Retinal pigment epithelial cell (primary cell): ENCODE measurements around the gene CHCHD10.

Source experiments
- DNase-seq: peaks from one replicate; pipeline ENCODE4 v3.0.0-alpha.2; 2010; ENCODE audit warnings: low read depth
- H3K4me3 ChIP-seq: 2 replicates; pipeline ENCODE4 v1.5.1; 2011; ENCODE audit warnings: mild to moderate bottlenecking, low read length, control low read depth, moderate library complexity
- TF ChIP-seq, protein P1 (sequence below): conservative IDR thresholded peaks from 2 replicates; pipeline ENCODE4 v1.5.1; 2011; ENCODE audit warnings: low read depth, low read length, control low read depth, inconsistent platforms

Gene CHCHD10

DNA sequence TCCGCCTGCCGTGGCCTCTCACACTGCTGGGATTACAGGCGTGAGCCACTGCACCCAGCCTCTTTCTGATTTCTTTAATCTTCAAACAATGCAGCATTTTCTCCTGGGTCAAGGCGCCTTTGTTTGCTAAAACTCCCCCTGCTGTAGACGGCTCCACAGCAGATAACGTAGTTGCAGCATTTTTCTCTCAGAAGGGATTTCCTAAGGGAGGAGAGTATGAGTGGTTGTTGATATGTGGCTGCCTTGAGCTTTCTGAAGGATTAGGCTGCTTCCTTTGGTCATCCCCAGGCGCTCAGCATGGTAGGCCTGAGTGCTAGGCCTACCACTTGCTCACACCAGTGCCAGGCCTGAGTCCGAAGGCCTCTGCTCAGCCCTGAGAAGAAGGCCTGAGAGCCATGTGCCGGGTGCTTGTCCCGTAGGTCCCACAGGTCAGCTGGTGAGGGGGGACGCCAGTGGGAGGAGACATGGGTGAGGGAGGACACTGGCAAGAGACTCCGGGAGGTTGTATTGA, 37.1 kb upstream of the CHCHD10 start:
- TF ChIP-seq, protein P1, sequence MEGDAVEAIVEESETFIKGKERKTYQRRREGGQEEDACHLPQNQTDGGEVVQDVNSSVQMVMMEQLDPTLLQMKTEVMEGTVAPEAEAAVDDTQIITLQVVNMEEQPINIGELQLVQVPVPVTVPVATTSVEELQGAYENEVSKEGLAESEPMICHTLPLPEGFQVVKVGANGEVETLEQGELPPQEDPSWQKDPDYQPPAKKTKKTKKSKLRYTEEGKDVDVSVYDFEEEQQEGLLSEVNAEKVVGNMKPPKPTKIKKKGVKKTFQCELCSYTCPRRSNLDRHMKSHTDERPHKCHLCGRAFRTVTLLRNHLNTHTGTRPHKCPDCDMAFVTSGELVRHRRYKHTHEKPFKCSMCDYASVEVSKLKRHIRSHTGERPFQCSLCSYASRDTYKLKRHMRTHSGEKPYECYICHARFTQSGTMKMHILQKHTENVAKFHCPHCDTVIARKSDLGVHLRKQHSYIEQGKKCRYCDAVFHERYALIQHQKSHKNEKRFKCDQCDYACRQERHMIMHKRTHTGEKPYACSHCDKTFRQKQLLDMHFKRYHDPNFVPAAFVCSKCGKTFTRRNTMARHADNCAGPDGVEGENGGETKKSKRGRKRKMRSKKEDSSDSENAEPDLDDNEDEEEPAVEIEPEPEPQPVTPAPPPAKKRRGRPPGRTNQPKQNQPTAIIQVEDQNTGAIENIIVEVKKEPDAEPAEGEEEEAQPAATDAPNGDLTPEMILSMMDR, result peak; percentile 43
- peak; percentile 61 for DNase-seq
- no peak overlapping the region for H3K4me3 ChIP-seq

DNA sequence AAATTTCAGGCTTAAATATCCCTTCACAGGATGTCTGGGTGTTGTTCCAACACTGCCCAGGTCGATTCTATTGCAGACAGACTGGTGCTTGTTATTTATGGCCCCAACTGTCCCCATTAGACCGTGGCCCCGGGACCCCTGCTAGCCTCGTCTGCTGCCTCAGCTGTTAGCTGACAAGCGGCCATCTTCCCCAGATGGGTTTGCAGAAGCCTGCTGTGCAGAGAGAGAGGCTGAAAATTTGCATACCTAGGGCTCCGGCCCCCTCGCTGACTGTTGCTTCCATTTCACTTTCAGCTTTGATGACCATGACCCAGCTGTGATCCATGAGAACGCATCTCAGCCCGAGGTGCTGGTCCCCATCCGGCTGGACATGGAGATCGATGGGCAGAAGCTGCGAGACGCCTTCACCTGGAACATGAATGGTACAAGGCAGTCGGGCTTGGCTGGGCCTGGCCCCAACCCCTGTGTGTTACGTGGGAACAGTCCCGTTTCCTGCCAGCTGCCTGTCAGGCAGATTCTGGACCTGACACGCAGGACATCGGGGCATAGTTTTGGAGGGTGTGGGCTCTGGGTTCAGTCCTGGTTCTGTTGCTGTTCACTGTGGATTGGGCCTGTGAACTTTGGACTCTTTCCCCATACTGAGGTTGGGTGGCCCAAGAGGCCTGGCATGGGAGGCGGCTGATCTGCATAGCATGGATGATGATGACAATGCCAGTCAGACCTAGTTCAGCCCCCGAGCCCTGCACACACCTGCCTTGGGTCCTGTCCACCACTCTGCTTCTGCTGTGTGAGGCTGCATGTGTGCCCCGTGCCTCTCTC, 35.4 kb upstream of the CHCHD10 start:
- no peak for DNase-seq
- H3K4me3 ChIP-seq, result no peak overlapping the region
- TF ChIP-seq, protein P1, result no peak

DNA sequence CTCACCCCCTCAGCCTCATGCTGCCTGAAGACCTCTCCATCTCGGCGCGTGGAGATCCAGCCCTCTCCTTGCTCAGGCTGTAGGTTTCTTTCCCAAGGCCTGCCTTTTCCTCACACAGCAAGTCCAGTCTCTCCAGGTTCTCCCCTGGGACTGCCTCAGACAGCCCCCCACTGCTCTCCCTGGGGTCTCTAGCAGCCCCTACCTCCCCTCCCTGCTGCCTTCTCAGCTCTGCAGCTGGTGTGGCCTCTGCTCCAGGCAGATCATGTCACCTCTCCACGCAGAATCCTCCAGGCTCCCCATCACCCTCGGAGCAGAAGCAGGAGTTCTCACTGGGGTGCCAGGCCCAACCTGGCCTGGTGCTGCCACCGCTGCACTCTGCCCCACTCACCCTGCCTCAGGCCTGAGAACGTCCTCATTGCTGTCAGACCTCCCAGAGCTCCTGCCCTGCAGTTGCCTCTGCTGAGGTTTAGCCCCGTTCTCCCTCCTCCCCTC, 34.2 kb upstream of the CHCHD10 start:
- DNase-seq, result no peak
- TF ChIP-seq, protein P1, result no peak
- H3K4me3 ChIP-seq, result no peak overlapping the region

DNA sequence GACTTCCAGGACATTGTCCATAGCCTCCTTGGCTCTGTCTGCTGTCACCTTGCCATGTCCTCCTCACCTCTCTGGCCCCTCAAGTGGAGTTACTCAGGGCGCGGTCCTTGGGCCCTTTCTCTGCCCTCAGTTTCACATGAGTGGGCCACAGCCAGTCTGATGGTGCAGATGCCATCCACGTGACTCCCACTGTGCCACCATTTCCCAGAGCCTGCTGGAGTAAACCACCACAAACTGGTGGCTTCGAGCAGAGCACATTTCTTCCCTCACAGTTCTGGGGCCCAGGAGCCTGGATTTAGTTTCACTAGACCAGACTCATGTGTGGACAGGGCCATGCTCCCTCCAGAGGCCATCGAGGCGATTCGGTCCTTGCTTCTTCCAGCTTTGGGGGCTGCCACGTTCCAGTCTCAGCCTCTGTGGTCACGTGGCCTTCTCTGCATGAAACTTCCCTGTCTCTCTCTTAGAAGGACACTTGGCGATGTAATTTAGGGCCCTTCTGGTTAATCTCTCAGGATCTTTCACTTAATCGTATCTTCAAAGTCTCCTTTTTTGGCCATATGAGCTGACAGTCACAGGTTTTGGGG, 33.6 kb upstream of the CHCHD10 start:
- TF ChIP-seq, protein P1, result no peak
- no peak for DNase-seq
- no peak overlapping the region for H3K4me3 ChIP-seq

DNA sequence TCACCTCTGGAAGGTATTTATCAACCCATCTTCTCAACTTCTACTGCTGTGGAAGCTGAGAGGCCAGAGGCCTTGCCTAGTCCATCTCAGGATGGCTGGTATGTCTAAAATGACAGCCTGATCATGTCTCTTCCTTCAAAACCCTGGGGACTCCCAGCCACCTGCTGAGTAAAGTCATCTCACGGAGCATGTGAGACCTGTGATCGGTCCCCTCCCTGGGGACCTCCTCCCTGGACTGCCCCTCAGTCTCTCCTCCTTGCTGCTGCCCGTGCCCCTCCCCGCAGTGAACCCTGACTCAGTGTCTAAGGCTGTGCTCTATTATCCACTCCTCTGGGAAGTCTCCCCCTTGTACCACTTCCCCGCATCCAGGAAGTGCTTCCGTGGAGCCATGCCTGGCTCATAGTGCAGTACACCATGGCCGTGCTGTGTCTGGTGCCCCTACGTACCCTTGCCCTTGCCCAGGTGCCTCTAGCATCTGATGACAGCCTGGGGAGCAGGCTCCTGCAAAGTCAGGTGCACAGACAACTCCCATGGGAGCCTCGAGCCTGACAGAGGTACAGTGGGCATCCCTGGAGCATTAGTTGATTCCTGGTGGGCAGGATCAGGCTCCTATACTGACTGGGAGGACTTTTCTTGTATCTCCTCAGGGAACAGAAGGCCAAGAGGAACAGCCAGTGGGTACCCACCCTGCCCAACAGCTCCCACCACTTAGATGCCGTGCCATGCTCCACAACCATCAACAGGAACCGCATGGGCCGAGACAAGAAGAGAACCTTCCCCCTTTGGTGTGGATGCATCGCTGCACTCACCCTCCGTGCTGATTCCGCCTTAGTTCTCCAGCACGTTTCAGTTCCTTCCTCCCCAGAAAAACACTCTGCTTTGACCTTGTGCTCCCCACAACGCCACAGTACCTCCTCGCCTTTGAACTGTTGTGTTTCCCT, 32.8 kb upstream of the CHCHD10 start:
- no peak for DNase-seq
- TF ChIP-seq, protein P1, result no peak
- H3K4me3 ChIP-seq, result no peak overlapping the region

DNA sequence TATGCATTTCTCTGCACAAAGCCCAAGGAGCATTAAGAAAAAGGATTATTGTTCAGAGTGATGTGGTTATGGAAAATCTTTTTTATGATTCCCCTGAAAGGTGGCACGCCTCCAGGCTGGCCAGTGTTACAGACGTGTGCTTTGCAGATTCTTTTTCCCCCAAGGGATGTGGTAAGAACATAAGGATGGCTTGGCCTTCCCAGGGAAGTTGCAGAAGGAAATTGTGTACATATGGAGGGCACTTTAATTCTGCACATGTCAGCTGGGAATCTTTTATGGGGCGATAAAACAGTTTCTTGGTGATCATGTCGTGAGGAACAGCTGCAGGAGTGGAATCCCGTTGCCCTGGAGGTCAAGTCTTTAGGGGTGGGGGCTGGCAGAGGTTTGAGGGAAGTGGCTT, 28.7 kb upstream of the CHCHD10 start:
- TF ChIP-seq, protein P1, result no peak
- no peak for DNase-seq
- H3K4me3 ChIP-seq, result no peak overlapping the region
